HG03558 (cell line): ENCODE results near the gene AQP10.
"Not testable (repeated sequence)": the region's sequence is repeated elsewhere in the genome, so short reads cannot be mapped to it uniquely, and the experiment has no call there.

ENCODE experiments used
- ATAC-seq: cut with Tn5 transposase; IDR thresholded peaks from one replicate; pipeline ENCODE4 v1.9.1; 2021; ENCODE audit warnings: moderate number of reproducible peaks; ENCODE audit not compliant: unreplicated experiment; ENCODE audit errors: extremely low read depth

The AQP10 gene

DNA sequence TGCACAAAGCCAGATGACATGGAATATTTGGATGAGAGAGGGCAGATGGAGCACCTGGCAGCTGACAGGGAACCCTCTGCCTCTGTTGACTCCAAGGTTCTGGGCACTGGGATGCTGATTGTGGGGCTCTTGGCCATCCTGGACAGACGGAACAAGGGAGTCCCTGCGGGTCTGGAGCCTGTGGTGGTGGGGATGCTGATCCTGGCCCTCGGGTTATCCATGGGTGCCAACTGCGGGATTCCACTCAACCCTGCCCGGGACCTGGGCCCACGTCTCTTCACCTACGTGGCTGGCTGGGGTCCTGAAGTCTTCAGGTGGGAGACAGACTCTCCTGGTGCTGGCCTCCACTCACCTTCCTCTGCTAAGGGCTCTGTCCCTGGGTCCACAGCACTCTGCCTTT lies 2.6 kb downstream of the AQP10 start:
- ATAC-seq = no peak

- no peak for ATAC-seq
These were observed 3.3 kb downstream of the AQP10 start for GRCh38 chr1:154324241-154324640.

DNA sequence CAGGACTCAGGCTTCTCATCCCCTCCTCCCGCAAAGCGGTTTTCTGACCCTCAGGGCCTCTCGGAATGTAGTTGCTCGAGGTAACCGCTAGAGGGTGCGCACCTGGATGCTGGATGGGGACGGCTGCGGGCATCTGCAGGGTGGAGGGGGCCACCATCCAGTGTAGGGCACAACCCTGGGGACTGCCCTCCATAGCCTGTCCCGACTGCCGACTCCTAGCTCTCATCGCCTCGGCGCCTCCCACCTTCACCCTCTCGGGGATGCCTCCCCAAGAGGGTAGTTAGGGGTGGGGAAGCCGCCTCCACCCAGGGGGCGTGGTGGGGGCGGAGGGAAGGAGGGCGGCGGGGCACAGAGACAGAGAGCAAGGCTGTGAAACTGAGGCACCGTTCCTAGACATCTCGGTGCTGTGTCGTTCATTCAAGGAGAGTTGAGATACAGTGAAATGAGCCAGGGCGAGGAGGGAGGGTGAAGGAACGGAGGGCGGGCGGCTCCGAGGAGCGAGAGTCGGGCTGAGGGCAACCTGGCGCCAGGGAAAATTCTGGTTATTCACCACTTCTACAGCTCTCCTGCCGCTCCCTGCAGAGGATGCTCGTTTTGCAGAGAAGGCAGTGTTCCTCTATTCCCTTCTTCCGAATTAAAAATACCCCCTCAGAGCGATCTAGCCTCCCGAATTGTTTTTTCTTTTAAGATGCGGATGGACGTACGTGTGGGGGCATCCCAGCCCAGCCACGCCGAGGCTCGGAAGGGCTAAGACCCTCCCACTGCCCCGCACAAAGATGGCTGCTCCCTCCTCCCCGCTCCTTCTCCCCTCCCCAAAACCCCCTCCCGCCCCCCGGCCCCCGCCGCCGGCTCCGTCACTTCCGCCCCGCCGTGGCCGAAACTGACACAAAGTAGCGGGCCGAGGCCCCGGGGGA lies 4.0 kb downstream of the AQP10 start, which contains the start of gene ATP8B2:
Gene ATP8B2, plus strand, starts transcription at position 857 of the 914 bp plus-strand sequence. CDS start 2,617 bp downstream, outside the sequence.
- no peak for ATAC-seq

GRCh38 chr1:154325583-154326545 lies 5.0 kb downstream of the AQP10 start:
- no peak for ATAC-seq

- no peak for ATAC-seq
These were observed 5.9 kb downstream of the AQP10 start for GRCh38 chr1:154326546-154327465.

DNA sequence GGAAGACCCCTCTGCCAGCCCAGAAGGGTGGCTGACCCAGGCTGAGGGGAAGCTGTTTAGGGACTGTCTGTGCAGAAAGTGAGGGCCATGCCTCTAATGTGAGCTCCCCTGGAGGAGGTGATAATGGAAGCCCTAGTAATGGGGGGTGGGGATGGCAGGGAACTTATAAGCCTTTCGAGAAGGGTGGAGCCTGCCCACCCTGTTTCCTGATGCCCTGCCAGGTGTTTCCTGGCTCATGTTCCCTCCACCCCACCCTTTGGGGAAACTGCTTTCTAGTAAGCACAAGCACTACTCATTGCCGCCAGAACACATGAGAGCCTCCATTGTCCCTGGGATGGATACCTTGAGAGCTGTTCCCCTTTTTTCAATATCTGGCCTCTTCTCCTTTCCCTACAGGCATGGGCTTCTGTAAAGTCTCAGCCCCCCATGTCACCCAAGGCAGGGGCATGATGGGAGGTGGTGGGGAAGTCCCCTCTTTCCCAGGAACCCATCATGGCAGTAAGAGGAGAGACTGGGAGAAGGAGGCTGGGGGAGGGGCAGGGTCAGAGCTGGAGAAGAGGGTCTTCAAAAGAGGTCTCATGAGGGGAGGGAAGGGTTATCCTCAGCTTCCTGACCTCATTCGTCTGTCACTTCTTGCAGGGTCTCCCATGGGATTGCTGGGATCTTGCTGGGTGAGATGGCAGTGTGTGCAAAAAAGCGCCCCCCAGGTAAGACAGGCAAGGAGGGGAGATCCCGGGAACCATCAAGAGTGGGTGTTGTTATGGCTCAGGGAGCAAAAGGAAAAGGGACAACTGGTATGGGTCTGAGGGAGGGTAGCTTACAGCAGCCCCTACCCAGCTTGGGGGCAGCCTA lies 6.8 kb downstream of the AQP10 start:
- ATAC-seq = no peak

DNA sequence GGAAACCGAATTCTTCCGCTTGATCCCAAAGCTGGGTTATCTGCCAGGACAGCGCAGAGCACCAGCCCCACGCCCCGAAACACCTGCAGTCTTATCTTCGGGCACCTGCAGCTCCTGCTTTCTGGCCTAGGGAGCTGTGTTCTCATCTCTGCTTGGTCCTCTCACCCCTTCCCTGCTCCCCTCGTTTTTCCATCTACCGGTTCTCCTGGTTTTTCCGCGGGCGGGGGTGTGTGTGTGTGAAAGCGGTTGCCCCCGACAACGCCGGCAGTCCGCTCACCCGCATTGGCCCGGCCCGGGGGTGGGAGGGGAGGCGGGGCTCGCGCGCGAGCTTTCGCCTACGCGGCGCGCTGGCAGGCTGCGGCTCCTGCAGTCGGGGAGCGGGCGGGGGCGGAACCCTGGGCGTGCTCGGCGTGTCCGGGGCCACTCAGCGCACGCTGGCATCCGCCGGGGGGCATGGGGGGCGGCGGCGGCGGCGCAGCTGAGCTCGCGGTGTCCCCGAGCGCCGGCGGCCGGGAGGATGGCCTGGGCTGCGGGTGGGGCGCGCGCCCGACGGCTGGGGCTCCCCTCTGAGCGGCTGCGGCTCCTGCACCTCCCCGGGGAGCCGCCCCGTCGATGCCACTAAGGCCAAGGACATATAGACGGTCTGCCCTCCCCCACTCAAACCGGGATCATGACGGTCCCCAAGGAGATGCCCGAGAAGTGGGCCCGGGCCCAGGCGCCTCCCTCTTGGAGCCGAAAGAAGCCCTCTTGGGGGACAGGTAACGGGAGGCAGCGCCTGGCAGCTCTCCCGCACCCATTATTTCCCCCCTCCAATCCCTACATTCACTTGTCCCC lies 7.6 kb downstream of the AQP10 start:
- ATAC-seq = no peak

- no peak for ATAC-seq
These were observed 8.2 kb downstream of the AQP10 start for GRCh38 chr1:154329152-154329521.

DNA sequence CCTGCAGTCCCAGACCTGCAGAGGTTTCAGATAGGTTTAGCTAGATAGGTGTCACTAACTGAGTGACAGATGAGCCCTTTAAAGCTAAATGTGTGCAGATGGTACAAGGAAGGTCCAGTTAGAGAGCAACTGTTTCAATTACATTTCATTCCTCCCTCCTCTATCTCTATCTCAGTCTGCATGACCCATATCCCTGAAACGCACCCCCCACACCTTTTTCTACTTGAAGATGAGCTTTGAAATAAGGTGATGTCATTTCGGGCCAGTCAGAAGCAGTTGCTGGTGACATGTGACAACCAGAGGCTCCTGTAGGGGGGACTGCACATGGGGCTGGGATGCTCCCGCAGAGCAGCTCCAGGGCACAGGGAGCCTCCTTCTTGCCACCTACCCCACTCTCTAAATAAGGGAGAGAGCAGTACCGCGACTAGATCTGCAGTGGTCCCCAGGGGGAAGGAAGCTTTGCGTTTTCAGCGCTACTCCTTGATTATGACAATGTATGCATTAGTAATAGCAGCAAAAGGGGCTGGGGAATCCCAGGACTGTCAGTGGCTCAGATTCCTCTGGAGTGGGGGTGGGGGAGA lies 8.7 kb downstream of the AQP10 start:
- ATAC-seq = no peak

DNA sequence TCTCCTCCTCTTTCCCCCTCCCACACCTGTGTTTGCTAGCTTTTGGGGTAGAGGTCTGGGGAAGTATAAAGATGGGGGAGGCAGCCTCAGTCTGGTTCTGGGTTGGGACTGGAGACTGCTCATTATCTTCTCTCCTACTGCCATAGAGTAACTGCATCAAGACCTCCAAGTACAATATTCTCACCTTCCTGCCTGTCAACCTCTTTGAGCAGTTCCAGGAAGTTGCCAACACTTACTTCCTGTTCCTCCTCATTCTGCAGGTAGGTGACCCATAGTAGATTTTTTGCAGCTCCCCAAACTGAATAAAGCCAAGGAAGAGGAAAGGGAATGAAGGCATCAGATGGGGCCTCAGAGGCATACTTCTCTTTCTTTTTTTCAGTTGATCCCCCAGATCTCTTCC lies 9.8 kb downstream of the AQP10 start:
- no peak for ATAC-seq

DNA sequence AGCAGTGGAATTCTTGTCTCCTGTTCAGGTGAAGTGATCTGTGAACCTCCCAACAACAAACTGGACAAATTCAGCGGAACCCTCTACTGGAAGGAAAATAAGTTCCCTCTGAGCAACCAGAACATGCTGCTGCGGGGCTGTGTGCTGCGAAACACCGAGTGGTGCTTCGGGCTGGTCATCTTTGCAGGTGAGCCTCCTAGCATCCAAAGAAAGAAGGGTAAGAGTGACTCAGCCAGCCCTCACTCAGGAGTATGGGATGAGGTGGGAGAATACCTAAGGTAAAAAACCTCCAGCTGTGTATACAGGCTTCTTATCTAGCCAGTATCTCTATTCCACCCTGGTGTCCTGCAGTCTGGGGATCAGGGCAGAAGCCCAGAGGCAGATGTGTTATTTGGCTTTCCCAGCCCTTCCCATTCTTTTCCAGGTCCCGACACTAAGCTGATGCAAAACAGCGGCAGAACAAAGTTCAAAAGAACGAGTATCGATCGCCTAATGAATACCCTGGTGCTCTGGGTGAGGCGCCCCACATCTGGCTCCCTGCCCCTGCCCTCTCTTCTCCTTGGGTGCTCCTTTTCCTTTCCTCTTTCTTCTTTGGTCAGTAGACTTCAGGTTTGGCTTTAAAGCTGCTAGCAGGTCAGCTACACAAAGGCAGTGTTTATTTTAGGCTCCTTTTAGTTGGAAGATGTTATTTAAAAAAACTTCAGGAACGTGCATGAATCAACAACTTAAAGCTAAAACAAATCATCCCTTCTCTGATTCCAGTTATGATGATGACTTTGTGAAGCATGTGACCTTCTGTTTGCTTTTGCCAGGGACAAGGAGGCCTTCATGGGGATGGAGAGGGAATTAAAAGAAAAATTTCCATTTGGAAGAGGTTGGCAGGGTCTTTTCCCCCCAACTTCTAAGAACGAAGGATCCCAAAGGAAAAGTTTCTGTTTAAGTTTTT lies 13.5 kb downstream of the AQP10 start:
- ATAC-seq = no peak

GRCh38 chr1:154335025-154335714 lies 14.3 kb downstream of the AQP10 start:
- ATAC-seq = no peak

DNA sequence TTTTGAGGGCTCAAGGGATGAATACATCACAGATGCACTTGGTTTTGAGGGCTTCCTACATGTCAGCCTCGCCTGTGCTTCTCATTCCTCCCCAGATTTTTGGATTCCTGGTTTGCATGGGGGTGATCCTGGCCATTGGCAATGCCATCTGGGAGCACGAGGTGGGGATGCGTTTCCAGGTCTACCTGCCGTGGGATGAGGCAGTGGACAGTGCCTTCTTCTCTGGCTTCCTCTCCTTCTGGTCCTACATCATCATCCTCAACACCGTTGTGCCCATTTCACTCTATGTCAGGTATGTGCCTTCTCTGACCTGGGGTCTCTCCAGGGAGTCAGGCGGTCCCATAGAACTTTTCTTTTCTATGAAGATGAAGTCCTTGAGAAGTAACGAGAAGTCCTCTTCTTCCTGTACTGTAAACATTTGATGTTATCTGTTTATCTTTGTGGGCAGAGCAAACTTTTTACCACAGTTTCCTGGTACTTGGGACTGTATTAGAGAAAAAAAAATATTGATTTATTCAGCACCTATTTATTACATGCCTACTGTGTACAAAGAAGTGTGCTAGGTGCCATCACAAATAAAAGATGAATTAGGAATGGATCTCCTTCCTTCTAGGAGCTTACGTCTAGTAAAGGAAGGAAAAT lies 16.5 kb downstream of the AQP10 start:
- ATAC-seq = no peak

- no peak for ATAC-seq
These were observed 18.0 kb downstream of the AQP10 start for GRCh38 chr1:154338875-154339274.

- not testable (repeated sequence) for ATAC-seq
These were observed 20.5 kb downstream of the AQP10 start for GRCh38 chr1:154341366-154341765.

GRCh38 chr1:154342132-154342531 lies 21.2 kb downstream of the AQP10 start:
- no peak for ATAC-seq
